NT2/D1 (cell line): ENCODE data around the gene ZNF629.

Source experiments
- SUZ12 ChIP-seq: IDR thresholded peaks from 2 replicates; pipeline ENCODE4 v1.6.1; 2011; ENCODE audit not compliant: insufficient read length, insufficient read depth; ENCODE audit errors: extremely low read depth
- ZNF274 ChIP-seq: IDR thresholded peaks from 2 replicates; pipeline ENCODE4 v1.6.1; 2011; ENCODE audit warnings: mild to moderate bottlenecking, low read depth, low read length

DNA sequence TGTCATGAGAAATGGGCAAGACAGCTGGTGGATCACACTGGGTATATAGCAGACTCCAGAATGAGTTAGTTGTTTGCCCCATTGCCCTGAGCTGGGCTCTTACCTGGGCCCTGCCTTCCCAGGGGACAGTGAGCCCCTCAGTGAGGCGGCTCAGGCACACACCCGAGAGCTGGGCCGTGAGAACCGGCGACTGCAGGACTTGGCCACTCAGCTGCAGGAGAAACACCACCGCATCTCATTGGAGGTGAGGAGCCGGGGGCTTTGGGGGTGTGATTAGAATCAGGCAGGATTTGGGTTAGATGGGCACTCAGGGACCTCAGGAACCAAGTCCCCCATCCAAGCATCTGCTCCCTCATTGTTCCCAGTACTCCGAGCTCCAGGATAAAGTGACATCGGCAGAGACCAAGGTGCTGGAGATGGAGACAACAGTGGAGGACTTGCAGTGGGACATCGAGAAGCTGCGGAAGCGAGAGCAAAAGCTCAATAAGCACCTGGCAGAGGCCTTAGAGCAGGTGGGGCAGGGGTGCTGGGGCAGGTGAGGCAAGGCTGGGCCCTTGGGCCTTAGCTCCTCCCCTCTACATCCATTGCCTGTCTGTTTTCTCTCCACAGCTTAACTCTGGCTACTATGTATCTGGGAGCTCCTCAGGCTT is 22.1 kb downstream of the ZNF629 start:
- TF ChIP-seq ZNF274 (no peak), SUZ12 (no peak)
